ENCODE measurements around the gene SULT1C2. TPM values are rescaled to one million over a fixed set of nuclear protein-coding genes. Genes with fewer than 3 reads are reported as not detected.

Gene SULT1C2
- 2.0 and 5.2 TPM in 2 replicates for total RNA-seq (2022)
- percentile 44 among the genes with signal in this experiment for Bru-seq, nascent RNA
- BruChase-seq, experiment 1, labeled RNA remaining after a 6-hour chase: percentile 47 among the genes with signal in this experiment
- percentile 42 among the genes with signal in this experiment for BruChase-seq, experiment 2, labeled RNA remaining after a 2-hour chase
- long read RNA-seq, full-length matches to known transcripts: 6 of 12 reads
- long read RNA-seq, partial matches to known transcripts: 4 of 12 reads
- long read RNA-seq, other reads (novel, unspliced or antisense): 2 of 12 reads

DNA sequence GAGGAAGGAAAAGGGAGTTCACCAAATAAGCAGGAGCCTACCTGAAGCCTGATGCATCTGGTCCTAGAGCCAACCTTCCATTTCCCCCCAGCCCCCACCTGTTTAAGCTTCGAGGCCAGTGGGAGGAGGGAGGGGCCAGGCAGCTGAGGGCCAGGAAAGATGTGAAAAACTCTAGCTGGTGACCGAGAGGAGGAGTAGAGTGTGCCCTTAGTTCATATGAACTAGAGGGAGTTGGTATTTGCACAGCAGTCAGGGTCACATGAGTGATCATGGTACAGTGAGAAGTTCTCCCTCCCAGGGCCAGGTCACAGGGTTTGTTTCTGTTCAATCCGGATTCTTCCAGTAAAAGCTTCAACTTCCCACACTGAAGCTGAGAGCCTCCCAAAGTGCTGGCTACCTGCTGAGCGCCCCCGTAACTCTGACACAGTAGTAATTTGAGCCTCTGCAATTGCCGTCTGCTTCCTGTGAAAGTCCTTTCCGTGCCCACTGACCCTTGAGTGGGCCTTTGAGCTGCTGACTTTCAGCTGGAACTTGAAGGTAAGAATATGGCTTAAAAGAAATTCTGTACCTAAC lies at the start of gene SULT1C2:
Gene SULT1C2, plus strand, starts transcription at position 362 of the 573 bp plus-strand sequence. CDS start 4,773 bp downstream, outside the sequence.
- no TSS peak for BruUV-seq (replicated peaks)
- DNase-seq: peak; percentile 17
- CTCF ChIA-PET: interaction anchor here (0.5 to 0.7 kb wide), 2 partner anchors 174 to 204 kb away, joined by 3 to 4 read pairs; no protein-coding TSS in a partner anchor
- intact Hi-C loops (cut with micrococcal nuclease; ENCODE audit: unreplicated experiment): loop anchor here (5.0 kb wide), 1 partner anchor 54 kb away; no protein-coding TSS in a partner anchor
- TF ChIP-seq, protein P1, sequence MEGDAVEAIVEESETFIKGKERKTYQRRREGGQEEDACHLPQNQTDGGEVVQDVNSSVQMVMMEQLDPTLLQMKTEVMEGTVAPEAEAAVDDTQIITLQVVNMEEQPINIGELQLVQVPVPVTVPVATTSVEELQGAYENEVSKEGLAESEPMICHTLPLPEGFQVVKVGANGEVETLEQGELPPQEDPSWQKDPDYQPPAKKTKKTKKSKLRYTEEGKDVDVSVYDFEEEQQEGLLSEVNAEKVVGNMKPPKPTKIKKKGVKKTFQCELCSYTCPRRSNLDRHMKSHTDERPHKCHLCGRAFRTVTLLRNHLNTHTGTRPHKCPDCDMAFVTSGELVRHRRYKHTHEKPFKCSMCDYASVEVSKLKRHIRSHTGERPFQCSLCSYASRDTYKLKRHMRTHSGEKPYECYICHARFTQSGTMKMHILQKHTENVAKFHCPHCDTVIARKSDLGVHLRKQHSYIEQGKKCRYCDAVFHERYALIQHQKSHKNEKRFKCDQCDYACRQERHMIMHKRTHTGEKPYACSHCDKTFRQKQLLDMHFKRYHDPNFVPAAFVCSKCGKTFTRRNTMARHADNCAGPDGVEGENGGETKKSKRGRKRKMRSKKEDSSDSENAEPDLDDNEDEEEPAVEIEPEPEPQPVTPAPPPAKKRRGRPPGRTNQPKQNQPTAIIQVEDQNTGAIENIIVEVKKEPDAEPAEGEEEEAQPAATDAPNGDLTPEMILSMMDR (IDR thresholded peaks at IDR 0.05; ENCODE audit: unreplicated experiment): no peak
- Mint-ChIP-seq H3K4me3 (ENCODE audit: low read depth, unreplicated experiment) (no peak within 1 kb of the TSS), H3K9me3 (ENCODE audit: low read depth, unreplicated experiment) (no peaks in the 10 kb centered on the region), H3K27ac (ENCODE audit: unreplicated experiment) (no peak within 1 kb of the TSS), H3K4me1 (ENCODE audit: low read depth, unreplicated experiment) (peaks cover 21% of the 10 kb centered on the region), H3K27me3 (ENCODE audit: unreplicated experiment) (no peaks in the 10 kb centered on the region), H3K36me3 (ENCODE audit: insufficient read depth, unreplicated experiment) (no peaks in the 10 kb centered on the region)

GRCh38 chr2:108239786-108240185 lies 48.9 kb upstream of the SULT1C2 start, which contains the start of gene SULT1C3:
TSS of gene SULT1C3 (plus strand) at chr2:108239968. CDS start at chr2:108247195, 7,227 bp downstream.
- CTCF ChIA-PET: no interaction called here
- intact Hi-C loops (cut with micrococcal nuclease; ENCODE audit: unreplicated experiment): no loop called here
- no peak within 1 kb of the TSS for H3K4me3 Mint-ChIP-seq (ENCODE audit: low read depth, unreplicated experiment)
- H3K9me3 Mint-ChIP-seq (ENCODE audit: low read depth, unreplicated experiment): peaks cover 2% of the 10 kb centered on the region
- no peaks in the 10 kb centered on the region for H3K36me3 Mint-ChIP-seq (ENCODE audit: insufficient read depth, unreplicated experiment)
- no peaks in the 10 kb centered on the region for H3K27me3 Mint-ChIP-seq (ENCODE audit: unreplicated experiment)
- no TSS peak for BruUV-seq (replicated peaks)
- H3K4me1 Mint-ChIP-seq (ENCODE audit: low read depth, unreplicated experiment): no peaks in the 10 kb centered on the region
- TF ChIP-seq, protein P1 (IDR thresholded peaks at IDR 0.05; ENCODE audit: unreplicated experiment): no peak
- H3K27ac Mint-ChIP-seq (ENCODE audit: unreplicated experiment): no peak within 1 kb of the TSS
- DNase-seq: no peak

DNA sequence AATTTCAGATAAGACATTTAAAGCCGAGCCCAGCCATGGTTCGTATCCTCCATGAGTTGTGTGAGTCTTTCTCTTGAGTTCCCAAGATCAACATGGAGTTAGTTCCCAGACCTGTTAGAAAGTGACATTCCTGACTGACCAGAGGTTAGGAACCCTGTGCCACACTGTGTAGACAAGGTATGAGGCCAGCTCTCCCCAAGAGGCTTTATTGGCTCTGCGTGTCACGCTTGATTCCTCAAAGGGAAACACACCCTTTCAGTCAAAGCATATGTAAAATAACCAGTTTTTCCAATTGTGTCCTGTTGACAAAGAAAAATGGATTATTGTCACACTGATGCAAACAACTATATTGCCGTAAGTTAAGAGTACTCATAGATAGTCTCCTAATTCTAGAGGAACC lies 47.7 kb upstream of the SULT1C2 start:
- Mint-ChIP-seq H3K4me1 (ENCODE audit: low read depth, unreplicated experiment) (no peaks in the 10 kb centered on the region), H3K4me3 (ENCODE audit: low read depth, unreplicated experiment) (no peak overlapping the region), H3K9me3 (ENCODE audit: low read depth, unreplicated experiment) (no peaks in the 10 kb centered on the region), H3K27ac (ENCODE audit: unreplicated experiment) (no peak overlapping the region), H3K36me3 (ENCODE audit: insufficient read depth, unreplicated experiment) (no peaks in the 10 kb centered on the region), H3K27me3 (ENCODE audit: unreplicated experiment) (no peaks in the 10 kb centered on the region)
- CTCF ChIA-PET: interaction anchor here (0.7 kb wide), 1 partner anchor 285 kb away, joined by 3 read pairs; no protein-coding TSS in a partner anchor
- no TSS peak for BruUV-seq (replicated peaks)
- intact Hi-C loops (cut with micrococcal nuclease; ENCODE audit: unreplicated experiment): no loop called here
- TF ChIP-seq, protein P1 (IDR thresholded peaks at IDR 0.05; ENCODE audit: unreplicated experiment): no peak
- no peak for DNase-seq

GRCh38 chr2:108243566-108243965 lies 45.1 kb upstream of the SULT1C2 start:
- Mint-ChIP-seq H3K4me1 (ENCODE audit: low read depth, unreplicated experiment) (no peaks in the 10 kb centered on the region), H3K27ac (ENCODE audit: unreplicated experiment) (no peak overlapping the region), H3K4me3 (ENCODE audit: low read depth, unreplicated experiment) (no peak overlapping the region), H3K9me3 (ENCODE audit: low read depth, unreplicated experiment) (no peaks in the 10 kb centered on the region), H3K36me3 (ENCODE audit: insufficient read depth, unreplicated experiment) (no peaks in the 10 kb centered on the region), H3K27me3 (ENCODE audit: unreplicated experiment) (no peaks in the 10 kb centered on the region)
- CTCF ChIA-PET: no interaction called here
- BruUV-seq (replicated peaks): no TSS peak
- TF ChIP-seq, protein P1 (IDR thresholded peaks at IDR 0.05; ENCODE audit: unreplicated experiment): no peak
- intact Hi-C loops (cut with micrococcal nuclease; ENCODE audit: unreplicated experiment): no loop called here
- no peak for DNase-seq

All from Calu3 (cell line).